ENCODE results near the gene LPCAT2. TPM values are rescaled to one million over a fixed set of nuclear protein-coding genes. Genes with fewer than 3 reads are reported as not detected.

LPCAT2 gene
- total and polyA plus RNA-seq, 2 experiments from 2014 or later: 7.8 to 23.8 TPM

DNA sequence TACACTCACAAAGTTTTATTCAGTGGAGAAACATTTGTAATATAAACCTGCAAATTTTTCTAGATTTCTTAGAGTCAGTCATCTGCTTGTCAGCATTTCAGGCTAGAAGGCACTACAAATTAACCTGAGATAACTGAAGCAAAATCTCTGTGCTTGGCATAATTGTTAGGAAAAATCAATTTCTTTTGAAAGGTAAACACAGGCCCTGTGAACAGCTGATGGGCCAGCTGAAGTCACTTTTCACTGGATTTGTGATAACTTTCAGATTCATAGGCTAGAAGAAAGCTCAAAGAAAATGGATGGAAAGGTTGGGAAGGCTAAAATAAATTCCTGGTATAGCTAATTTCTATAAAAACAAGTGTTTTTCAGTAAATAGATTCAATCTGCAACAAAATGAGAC is 112.9 kb downstream of the LPCAT2 start:
- Histone ChIP-seq H3K27me3 (ENCODE audit: insufficient read depth) (no peaks in the 10 kb centered on the region), H3K36me3 (ENCODE audit: insufficient read depth) (no peaks in the 10 kb centered on the region), H3F3A (replicated peaks; ENCODE audit: low read depth) (no peaks in the 10 kb centered on the region), H2AFZ (no peak overlapping the region), H3K27ac (ENCODE audit: low read depth) (no peak overlapping the region), H3K4me3 (no peak overlapping the region), H4K20me1 (replicated peaks; ENCODE audit: insufficient read depth) (no peaks in the 10 kb centered on the region), H3K4me2 (no peak overlapping the region), H3K4me1 (ENCODE audit: insufficient read depth) (peaks cover 3% of the 10 kb centered on the region; the same call in 1 of the 2 replicates), H3K9me2 (ENCODE audit: insufficient read depth) (peaks cover 11% of the 10 kb centered on the region; the same call in 1 of the 2 replicates), H3K79me2 (replicated peaks; ENCODE audit: insufficient read depth) (no peaks in the 10 kb centered on the region)
- ATAC-seq (no peak), DNase-seq (ENCODE audit: low spot score) (no peak)
- Mint-ChIP-seq H3K36me3 (ENCODE audit: low read depth) (peaks cover under 1% of the 10 kb centered on the region; the same call in 1 of the 3 replicates), H3K9me3 (peaks cover 8% of the 10 kb centered on the region; the same call in 2 of the 3 replicates), H3K4me3 (no peak overlapping the region), H3K4me1 (peaks cover 4% of the 10 kb centered on the region; the same call in 1 of the 3 replicates), H3K27ac (no peak overlapping the region), H3K27me3 (ENCODE audit: insufficient read depth, low read depth, poor library complexity) (peaks cover 3% of the 10 kb centered on the region)
- TF ChIP-seq, protein P1, sequence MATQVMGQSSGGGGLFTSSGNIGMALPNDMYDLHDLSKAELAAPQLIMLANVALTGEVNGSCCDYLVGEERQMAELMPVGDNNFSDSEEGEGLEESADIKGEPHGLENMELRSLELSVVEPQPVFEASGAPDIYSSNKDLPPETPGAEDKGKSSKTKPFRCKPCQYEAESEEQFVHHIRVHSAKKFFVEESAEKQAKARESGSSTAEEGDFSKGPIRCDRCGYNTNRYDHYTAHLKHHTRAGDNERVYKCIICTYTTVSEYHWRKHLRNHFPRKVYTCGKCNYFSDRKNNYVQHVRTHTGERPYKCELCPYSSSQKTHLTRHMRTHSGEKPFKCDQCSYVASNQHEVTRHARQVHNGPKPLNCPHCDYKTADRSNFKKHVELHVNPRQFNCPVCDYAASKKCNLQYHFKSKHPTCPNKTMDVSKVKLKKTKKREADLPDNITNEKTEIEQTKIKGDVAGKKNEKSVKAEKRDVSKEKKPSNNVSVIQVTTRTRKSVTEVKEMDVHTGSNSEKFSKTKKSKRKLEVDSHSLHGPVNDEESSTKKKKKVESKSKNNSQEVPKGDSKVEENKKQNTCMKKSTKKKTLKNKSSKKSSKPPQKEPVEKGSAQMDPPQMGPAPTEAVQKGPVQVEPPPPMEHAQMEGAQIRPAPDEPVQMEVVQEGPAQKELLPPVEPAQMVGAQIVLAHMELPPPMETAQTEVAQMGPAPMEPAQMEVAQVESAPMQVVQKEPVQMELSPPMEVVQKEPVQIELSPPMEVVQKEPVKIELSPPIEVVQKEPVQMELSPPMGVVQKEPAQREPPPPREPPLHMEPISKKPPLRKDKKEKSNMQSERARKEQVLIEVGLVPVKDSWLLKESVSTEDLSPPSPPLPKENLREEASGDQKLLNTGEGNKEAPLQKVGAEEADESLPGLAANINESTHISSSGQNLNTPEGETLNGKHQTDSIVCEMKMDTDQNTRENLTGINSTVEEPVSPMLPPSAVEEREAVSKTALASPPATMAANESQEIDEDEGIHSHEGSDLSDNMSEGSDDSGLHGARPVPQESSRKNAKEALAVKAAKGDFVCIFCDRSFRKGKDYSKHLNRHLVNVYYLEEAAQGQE (IDR thresholded peaks at IDR 0.05; ENCODE audit: unreplicated experiment): no peak
- TF ChIP-seq EZH2phosphoT487 (IDR thresholded peaks at IDR 0.05; ENCODE audit: unreplicated experiment): no peak
- TF ChIP-seq ZNF331 (CRISPR knock-in tag; IDR thresholded peaks at IDR 0.05; ENCODE audit: low read depth): no peak
- TF ChIP-seq, protein P2, sequence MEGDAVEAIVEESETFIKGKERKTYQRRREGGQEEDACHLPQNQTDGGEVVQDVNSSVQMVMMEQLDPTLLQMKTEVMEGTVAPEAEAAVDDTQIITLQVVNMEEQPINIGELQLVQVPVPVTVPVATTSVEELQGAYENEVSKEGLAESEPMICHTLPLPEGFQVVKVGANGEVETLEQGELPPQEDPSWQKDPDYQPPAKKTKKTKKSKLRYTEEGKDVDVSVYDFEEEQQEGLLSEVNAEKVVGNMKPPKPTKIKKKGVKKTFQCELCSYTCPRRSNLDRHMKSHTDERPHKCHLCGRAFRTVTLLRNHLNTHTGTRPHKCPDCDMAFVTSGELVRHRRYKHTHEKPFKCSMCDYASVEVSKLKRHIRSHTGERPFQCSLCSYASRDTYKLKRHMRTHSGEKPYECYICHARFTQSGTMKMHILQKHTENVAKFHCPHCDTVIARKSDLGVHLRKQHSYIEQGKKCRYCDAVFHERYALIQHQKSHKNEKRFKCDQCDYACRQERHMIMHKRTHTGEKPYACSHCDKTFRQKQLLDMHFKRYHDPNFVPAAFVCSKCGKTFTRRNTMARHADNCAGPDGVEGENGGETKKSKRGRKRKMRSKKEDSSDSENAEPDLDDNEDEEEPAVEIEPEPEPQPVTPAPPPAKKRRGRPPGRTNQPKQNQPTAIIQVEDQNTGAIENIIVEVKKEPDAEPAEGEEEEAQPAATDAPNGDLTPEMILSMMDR (conservative IDR thresholded peaks at IDR 0.05; ENCODE audit: low read depth in 2 of 2): no peak
- no peak for TF ChIP-seq CREB1 (CRISPR knock-in tag; IDR thresholded peaks at IDR 0.05; ENCODE audit: low read depth)
- no peak for TF ChIP-seq ZNF114 (CRISPR knock-in tag; IDR thresholded peaks at IDR 0.05)
- TF ChIP-seq STAT1 (IDR thresholded peaks at IDR 0.05; ENCODE audit: unreplicated experiment): no peak
- TF ChIP-seq, protein P3, sequence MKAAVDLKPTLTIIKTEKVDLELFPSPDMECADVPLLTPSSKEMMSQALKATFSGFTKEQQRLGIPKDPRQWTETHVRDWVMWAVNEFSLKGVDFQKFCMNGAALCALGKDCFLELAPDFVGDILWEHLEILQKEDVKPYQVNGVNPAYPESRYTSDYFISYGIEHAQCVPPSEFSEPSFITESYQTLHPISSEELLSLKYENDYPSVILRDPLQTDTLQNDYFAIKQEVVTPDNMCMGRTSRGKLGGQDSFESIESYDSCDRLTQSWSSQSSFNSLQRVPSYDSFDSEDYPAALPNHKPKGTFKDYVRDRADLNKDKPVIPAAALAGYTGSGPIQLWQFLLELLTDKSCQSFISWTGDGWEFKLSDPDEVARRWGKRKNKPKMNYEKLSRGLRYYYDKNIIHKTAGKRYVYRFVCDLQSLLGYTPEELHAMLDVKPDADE (IDR thresholded peaks at IDR 0.05): no peak
- TF ChIP-seq, protein P4, sequence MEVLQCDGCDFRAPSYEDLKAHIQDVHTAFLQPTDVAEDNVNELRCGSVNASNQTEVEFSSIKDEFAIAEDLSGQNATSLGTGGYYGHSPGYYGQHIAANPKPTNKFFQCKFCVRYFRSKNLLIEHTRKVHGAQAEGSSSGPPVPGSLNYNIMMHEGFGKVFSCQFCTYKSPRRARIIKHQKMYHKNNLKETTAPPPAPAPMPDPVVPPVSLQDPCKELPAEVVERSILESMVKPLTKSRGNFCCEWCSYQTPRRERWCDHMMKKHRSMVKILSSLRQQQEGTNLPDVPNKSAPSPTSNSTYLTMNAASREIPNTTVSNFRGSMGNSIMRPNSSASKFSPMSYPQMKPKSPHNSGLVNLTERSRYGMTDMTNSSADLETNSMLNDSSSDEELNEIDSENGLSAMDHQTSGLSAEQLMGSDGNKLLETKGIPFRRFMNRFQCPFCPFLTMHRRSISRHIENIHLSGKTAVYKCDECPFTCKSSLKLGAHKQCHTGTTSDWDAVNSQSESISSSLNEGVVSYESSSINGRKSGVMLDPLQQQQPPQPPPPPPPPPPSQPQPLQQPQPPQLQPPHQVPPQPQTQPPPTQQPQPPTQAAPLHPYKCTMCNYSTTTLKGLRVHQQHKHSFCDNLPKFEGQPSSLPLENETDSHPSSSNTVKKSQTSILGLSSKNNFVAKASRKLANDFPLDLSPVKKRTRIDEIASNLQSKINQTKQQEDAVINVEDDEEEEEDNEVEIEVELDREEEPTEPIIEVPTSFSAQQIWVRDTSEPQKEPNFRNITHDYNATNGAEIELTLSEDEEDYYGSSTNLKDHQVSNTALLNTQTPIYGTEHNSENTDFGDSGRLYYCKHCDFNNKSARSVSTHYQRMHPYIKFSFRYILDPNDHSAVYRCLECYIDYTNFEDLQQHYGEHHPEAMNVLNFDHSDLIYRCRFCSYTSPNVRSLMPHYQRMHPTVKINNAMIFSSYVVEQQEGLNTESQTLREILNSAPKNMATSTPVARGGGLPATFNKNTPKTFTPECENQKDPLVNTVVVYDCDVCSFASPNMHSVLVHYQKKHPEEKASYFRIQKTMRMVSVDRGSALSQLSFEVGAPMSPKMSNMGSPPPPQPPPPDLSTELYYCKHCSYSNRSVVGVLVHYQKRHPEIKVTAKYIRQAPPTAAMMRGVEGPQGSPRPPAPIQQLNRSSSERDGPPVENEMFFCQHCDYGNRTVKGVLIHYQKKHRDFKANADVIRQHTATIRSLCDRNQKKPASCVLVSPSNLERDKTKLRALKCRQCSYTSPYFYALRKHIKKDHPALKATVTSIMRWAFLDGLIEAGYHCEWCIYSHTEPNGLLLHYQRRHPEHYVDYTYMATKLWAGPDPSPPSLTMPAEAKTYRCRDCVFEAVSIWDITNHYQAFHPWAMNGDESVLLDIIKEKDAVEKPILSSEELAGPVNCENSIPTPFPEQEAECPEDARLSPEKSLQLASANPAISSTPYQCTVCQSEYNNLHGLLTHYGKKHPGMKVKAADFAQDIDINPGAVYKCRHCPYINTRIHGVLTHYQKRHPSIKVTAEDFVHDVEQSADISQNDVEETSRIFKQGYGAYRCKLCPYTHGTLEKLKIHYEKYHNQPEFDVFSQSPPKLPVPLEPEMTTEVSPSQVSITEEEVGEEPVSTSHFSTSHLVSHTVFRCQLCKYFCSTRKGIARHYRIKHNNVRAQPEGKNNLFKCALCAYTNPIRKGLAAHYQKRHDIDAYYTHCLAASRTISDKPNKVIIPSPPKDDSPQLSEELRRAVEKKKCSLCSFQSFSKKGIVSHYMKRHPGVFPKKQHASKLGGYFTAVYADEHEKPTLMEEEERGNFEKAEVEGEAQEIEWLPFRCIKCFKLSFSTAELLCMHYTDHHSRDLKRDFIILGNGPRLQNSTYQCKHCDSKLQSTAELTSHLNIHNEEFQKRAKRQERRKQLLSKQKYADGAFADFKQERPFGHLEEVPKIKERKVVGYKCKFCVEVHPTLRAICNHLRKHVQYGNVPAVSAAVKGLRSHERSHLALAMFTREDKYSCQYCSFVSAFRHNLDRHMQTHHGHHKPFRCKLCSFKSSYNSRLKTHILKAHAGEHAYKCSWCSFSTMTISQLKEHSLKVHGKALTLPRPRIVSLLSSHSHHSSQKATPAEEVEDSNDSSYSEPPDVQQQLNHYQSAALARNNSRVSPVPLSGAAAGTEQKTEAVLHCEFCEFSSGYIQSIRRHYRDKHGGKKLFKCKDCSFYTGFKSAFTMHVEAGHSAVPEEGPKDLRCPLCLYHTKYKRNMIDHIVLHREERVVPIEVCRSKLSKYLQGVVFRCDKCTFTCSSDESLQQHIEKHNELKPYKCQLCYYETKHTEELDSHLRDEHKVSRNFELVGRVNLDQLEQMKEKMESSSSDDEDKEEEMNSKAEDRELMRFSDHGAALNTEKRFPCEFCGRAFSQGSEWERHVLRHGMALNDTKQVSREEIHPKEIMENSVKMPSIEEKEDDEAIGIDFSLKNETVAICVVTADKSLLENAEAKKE (CRISPR knock-in tag; IDR thresholded peaks at IDR 0.05): no peak
- no peak for TF ChIP-seq POLR2AphosphoS5 (IDR thresholded peaks at IDR 0.05; ENCODE audit: low read depth)
- no peak for TF ChIP-seq JUNB (IDR thresholded peaks at IDR 0.05; ENCODE audit: unreplicated experiment)
- TF ChIP-seq EZH2 (IDR thresholded peaks at IDR 0.05; ENCODE audit: low read depth, unreplicated experiment): no peak
- no peak for TF ChIP-seq NANOG (IDR thresholded peaks at IDR 0.05; ENCODE audit: borderline replicate concordance)
